Measurements from ENCODE around the gene RPL31.
A peak's percentile ranks its signal among the peaks of the same experiment; 100 is the strongest.

The RPL31 gene

DNA sequence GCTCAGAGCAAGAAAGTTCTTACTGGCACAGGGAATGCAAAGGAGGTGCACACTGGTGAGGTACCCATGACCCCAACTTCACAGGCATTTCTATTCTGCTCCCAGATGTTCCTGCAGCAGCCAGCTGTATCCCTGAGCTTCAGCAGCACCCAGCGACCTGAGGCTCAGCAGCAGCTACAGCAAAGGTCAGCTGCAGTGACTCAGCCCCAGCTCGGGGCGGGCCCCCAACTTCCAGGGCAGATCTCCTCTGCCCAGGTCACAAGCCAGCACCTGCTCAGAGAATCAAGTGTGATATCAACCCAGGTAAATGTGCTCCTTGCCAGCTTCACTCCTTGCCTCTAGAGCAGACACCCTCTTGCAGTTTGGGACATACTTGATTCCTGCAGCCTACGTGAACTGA lies 14.1 kb upstream of the RPL31 start:
- no peaks in the 10 kb centered on the region for H3K27me3 ChIP-seq (ENCODE audit: control insufficient read depth, insufficient read depth, low read length)
- no peak overlapping the region for H3K4me3 ChIP-seq (ENCODE audit: low read length)
- H3K9me3 ChIP-seq (replicated peaks; ENCODE audit: low read length): no peaks in the 10 kb centered on the region
- H3K4me2 ChIP-seq (ENCODE audit: low read length): no peak overlapping the region
- no peaks in the 10 kb centered on the region for H3K4me1 ChIP-seq (ENCODE audit: control insufficient read depth, insufficient read depth, low read length)
- no peak overlapping the region for H3K9ac ChIP-seq (ENCODE audit: low read depth, low read length)
- peaks cover 8% of the 10 kb centered on the region for H3K36me3 ChIP-seq (ENCODE audit: insufficient read depth, low read length)

DNA sequence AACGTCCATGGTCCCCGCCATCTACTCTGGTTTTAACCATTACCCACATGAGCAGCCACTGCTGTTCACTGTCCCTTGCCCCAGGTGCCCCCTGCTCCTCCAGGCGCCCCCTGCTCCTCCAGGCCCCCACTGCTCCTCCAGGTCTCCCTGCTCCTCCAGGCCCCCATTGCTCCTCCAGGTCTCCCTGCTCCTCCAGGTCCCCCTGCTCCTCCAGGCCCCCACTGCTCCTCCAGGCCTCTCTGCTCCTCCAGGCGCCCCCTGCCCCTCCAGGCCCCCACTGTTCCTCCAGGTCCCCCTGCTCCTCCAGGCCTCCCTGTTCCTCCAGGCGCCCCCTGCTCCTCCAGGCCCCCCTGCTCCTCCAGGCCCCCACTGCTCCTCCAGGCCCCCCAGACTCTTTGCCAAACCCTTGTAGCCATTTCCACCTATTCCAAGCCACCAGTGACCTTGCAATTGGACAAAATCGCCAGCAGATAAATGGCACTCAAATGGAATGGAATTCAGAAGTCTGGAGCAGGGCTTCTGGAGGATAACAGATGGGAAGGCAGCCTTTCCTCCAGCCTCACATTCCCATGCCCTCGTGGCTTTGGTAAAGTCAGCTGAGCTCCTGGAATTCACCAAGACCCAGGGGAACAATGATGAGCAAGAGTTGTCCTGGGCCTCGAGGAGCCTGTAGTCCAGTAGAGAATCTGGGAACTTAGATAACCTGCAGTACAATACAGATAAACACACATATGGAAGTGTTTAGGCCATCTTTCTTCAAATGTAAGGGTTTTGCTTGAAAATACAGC lies 13.3 kb upstream of the RPL31 start:
- peaks cover 10% of the 10 kb centered on the region for H3K36me3 ChIP-seq (ENCODE audit: insufficient read depth, low read length)
- no peak overlapping the region for H3K9ac ChIP-seq (ENCODE audit: low read depth, low read length)
- H3K9me3 ChIP-seq (replicated peaks; ENCODE audit: low read length): no peaks in the 10 kb centered on the region
- no peaks in the 10 kb centered on the region for H3K27me3 ChIP-seq (ENCODE audit: control insufficient read depth, insufficient read depth, low read length)
- no peaks in the 10 kb centered on the region for H3K4me1 ChIP-seq (ENCODE audit: control insufficient read depth, insufficient read depth, low read length)
- H3K4me3 ChIP-seq (ENCODE audit: low read length): no peak overlapping the region
- no peak overlapping the region for H3K4me2 ChIP-seq (ENCODE audit: low read length)

DNA sequence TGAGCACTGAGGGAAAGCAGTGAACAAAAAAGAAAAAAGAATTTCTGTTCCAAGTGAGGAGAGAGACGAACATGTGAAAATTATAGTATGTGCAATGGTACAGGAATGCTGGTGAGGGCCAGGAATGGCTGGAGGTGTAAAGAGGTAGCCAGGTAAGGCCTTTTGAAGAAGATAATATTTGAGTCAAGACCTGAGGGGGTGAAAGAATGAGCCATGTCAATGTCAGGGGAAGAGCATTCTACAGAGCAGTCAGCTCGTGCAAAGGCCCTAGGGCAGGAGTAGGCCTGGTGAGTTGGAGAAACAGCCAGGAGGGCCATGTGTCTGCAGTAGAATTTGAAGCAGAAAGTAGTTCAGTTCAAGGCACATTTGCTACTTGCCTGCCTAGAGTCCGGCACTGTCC lies 12.4 kb upstream of the RPL31 start:
- Histone ChIP-seq H3K4me3 (ENCODE audit: low read length) (no peak overlapping the region), H3K9me3 (replicated peaks; ENCODE audit: low read length) (no peaks in the 10 kb centered on the region)

DNA sequence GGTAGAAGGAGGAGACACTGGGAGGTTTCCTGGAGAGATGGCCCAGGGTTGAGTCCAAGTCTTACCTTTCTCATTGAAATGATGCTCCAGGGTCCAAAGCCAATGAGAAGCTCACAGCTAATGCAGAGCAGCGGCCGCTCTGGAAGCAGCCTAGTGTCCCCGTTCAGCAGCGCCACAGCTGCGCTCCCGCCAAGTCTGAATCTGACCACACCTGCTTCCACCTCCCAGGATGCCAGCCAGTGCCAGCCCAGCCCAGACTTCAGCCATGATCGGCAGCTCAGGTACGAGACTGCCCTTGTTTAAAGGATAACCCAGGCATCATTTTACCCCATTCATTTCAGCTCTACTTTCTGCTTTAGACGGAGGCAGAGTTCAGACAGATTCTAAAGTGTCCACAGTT lies 11.9 kb upstream of the RPL31 start:
- H3K9me3 ChIP-seq (replicated peaks; ENCODE audit: low read length): no peaks in the 10 kb centered on the region
- H3K4me1 ChIP-seq (ENCODE audit: control insufficient read depth, insufficient read depth, low read length): no peaks in the 10 kb centered on the region
- no peak overlapping the region for H3K4me3 ChIP-seq (ENCODE audit: low read length)
- no peak overlapping the region for H3K9ac ChIP-seq (ENCODE audit: low read depth, low read length)
- H3K36me3 ChIP-seq (ENCODE audit: insufficient read depth, low read length): peaks cover 13% of the 10 kb centered on the region
- no peaks in the 10 kb centered on the region for H3K27me3 ChIP-seq (ENCODE audit: control insufficient read depth, insufficient read depth, low read length)
- H3K4me2 ChIP-seq (ENCODE audit: low read length): no peak overlapping the region

More for the DNA sequence above, 12.4 kb upstream of the RPL31 start:
- H3K4me1 ChIP-seq (ENCODE audit: control insufficient read depth, insufficient read depth, low read length): no peaks in the 10 kb centered on the region
- H3K9ac ChIP-seq (ENCODE audit: low read depth, low read length): no peak overlapping the region
- H3K36me3 ChIP-seq (ENCODE audit: insufficient read depth, low read length): peaks cover 16% of the 10 kb centered on the region
- no peak overlapping the region for H3K4me2 ChIP-seq (ENCODE audit: low read length)
- H3K27me3 ChIP-seq (ENCODE audit: control insufficient read depth, insufficient read depth, low read length): no peaks in the 10 kb centered on the region

DNA sequence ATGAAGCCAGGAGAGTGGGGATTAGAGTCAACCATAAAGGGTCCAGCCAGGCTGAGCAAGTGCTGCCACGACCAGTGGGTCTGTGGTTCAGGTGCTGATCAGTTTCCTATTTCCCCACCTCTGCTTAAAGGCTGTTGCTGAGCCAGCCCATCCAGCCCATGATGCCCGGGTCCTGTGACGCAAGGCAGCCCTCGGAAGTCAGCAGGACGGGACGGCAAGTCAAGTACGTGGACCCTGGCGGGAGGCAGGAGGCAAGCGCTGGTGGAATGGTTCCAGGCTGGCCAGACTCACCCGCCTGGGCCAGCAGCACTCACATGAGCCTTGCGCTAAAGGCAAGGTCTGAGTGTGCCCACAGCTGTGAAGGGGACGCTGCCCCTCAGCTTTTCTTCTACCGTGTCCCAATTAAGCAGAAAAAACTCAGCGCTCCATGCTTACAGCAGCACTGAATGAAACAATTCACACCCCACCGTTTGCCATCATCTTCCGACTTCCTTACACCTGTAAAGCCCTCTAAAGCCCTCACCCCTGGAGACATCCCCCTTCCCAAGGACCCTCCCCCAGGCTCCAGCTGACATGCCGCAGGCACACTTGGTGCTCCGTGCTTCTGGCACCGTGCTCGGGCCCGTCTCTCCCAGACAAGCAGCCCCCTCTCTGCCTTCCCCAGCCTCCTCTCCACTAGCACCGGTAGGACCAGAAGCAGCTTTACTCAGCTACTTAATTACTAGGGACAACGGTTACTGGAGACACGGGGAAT lies 11.3 kb upstream of the RPL31 start:
- no peaks in the 10 kb centered on the region for H3K27me3 ChIP-seq (ENCODE audit: control insufficient read depth, insufficient read depth, low read length)
- no peak overlapping the region for H3K4me2 ChIP-seq (ENCODE audit: low read length)
- H3K9me3 ChIP-seq (replicated peaks; ENCODE audit: low read length): no peaks in the 10 kb centered on the region
- no peak overlapping the region for H3K4me3 ChIP-seq (ENCODE audit: low read length)
- peaks cover 16% of the 10 kb centered on the region for H3K36me3 ChIP-seq (ENCODE audit: insufficient read depth, low read length)
- no peaks in the 10 kb centered on the region for H3K4me1 ChIP-seq (ENCODE audit: control insufficient read depth, insufficient read depth, low read length)
- no peak overlapping the region for H3K9ac ChIP-seq (ENCODE audit: low read depth, low read length)

DNA sequence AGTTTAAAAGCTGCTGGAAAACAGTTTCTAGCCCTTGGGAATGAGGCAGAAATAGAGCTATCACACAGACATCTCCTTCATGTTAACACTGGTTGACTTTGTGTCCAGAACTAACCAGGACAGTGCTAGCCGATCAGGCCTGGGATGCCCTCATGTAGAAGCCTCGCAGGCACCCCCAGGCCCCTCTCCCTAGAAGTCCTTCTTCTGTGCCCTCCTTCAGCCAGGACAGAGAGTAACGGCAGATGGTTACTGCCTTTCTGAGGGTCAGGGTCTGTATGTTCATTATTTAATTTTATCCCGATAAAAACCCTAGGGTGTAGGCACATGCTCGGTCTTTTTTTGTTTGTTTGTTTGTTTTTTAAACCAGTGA lies 10.7 kb upstream of the RPL31 start:
- Histone ChIP-seq H3K9ac (ENCODE audit: low read depth, low read length) (no peak overlapping the region), H3K4me3 (ENCODE audit: low read length) (no peak overlapping the region), H3K9me3 (replicated peaks; ENCODE audit: low read length) (no peaks in the 10 kb centered on the region), H3K27me3 (ENCODE audit: control insufficient read depth, insufficient read depth, low read length) (no peaks in the 10 kb centered on the region), H3K4me2 (ENCODE audit: low read length) (no peak overlapping the region), H3K4me1 (ENCODE audit: control insufficient read depth, insufficient read depth, low read length) (no peaks in the 10 kb centered on the region), H3K36me3 (ENCODE audit: insufficient read depth, low read length) (peaks cover 16% of the 10 kb centered on the region)

DNA sequence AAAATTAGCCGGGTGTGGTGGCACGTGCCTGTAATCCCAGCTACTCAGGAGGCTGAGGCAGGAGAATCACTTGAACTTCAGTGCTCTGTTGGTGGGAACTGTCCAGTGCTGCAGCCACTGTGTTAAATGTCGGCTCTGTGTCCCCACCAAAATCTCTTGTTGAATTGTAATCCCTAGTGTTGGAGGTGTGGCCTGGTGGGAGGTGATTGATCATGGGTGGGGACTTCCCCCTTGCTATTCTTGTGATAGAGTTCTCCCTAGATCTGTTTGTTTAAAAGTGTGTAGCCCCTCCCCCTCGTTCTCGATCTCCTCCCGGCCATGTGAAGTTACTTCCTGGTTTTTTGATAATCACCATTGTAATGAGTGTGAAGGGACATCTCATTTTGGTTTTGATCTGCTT lies 9.8 kb upstream of the RPL31 start:
- H3K9me3 ChIP-seq (replicated peaks; ENCODE audit: low read length): no peaks in the 10 kb centered on the region
- peaks cover 16% of the 10 kb centered on the region for H3K36me3 ChIP-seq (ENCODE audit: insufficient read depth, low read length)
- H3K4me1 ChIP-seq (ENCODE audit: control insufficient read depth, insufficient read depth, low read length): no peaks in the 10 kb centered on the region
- no peak overlapping the region for H3K4me2 ChIP-seq (ENCODE audit: low read length)
- H3K27me3 ChIP-seq (ENCODE audit: control insufficient read depth, insufficient read depth, low read length): no peaks in the 10 kb centered on the region
- no peak overlapping the region for H3K9ac ChIP-seq (ENCODE audit: low read depth, low read length)
- no peak overlapping the region for H3K4me3 ChIP-seq (ENCODE audit: low read length)

DNA sequence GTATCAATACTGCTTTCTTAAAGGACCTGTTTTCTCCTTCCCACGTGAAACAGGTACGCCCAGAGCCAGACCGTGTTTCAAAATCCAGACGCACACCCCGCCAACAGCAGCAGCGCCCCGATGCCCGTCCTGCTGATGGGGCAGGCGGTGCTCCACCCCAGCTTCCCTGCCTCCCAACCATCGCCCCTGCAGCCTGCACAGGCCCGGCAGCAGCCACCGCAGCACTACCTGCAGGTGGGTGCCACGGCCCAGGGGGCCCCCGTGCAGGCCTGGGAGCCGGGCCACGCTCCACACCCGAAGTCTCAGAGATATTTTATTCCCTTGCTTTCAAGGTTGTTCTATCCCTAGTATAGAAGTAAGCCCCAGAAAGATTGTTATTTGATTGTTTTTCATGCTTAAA lies 8.8 kb upstream of the RPL31 start:
- H3K4me2 ChIP-seq (ENCODE audit: low read length): no peak overlapping the region
- no peaks in the 10 kb centered on the region for H3K9me3 ChIP-seq (replicated peaks; ENCODE audit: low read length)
- peaks cover under 1% of the 10 kb centered on the region for H3K4me1 ChIP-seq (ENCODE audit: control insufficient read depth, insufficient read depth, low read length)
- H3K9ac ChIP-seq (ENCODE audit: low read depth, low read length): no peak overlapping the region
- H3K4me3 ChIP-seq (ENCODE audit: low read length): no peak overlapping the region
- H3K27me3 ChIP-seq (ENCODE audit: control insufficient read depth, insufficient read depth, low read length): no peaks in the 10 kb centered on the region
- peaks cover 16% of the 10 kb centered on the region for H3K36me3 ChIP-seq (ENCODE audit: insufficient read depth, low read length)

DNA sequence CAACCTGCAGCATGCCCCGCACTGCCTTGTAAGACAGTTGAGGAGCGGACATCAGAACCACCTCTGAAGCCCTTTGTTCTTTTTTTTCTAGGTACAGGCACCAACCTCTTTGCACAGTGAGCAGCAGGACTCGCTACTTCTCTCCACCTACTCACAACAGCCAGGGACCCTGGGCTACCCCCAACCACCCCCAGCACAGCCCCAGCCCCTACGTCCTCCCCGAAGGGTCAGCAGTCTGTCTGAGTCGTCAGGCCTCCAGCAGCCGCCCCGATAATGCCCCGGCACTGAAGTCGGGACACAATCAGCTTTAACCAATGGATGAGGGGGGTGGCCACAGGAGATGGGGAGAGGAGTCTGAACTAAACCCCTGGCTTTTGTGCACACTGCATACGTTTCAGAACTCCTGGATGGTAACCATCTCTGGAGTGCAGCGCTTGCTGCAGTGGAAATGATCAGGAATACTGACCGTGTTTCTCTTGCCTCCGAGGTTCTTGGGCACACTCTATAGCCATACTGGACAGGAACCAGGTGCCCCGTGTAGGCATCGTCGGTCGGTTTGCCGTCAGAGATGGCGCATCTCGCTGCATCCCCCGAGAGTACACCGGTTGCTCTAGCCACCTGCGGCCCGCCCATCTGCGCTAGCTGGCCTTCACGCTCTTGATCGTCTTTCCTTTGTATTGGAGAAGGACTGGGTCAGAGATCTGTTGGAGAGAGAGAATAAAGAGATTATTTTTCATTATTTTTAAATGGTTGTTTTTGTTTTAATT lies 6.6 kb upstream of the RPL31 start:
- Histone ChIP-seq H3K9me3 (replicated peaks; ENCODE audit: low read length) (no peaks in the 10 kb centered on the region), H3K36me3 (ENCODE audit: insufficient read depth, low read length) (peaks cover 16% of the 10 kb centered on the region), H3K4me2 (ENCODE audit: low read length) (no peak overlapping the region), H3K9ac (ENCODE audit: low read depth, low read length) (no peak overlapping the region), H3K4me1 (ENCODE audit: control insufficient read depth, insufficient read depth, low read length) (peaks cover 3% of the 10 kb centered on the region), H3K27me3 (ENCODE audit: control insufficient read depth, insufficient read depth, low read length) (no peaks in the 10 kb centered on the region), H3K4me3 (ENCODE audit: low read length) (no peak overlapping the region)

DNA sequence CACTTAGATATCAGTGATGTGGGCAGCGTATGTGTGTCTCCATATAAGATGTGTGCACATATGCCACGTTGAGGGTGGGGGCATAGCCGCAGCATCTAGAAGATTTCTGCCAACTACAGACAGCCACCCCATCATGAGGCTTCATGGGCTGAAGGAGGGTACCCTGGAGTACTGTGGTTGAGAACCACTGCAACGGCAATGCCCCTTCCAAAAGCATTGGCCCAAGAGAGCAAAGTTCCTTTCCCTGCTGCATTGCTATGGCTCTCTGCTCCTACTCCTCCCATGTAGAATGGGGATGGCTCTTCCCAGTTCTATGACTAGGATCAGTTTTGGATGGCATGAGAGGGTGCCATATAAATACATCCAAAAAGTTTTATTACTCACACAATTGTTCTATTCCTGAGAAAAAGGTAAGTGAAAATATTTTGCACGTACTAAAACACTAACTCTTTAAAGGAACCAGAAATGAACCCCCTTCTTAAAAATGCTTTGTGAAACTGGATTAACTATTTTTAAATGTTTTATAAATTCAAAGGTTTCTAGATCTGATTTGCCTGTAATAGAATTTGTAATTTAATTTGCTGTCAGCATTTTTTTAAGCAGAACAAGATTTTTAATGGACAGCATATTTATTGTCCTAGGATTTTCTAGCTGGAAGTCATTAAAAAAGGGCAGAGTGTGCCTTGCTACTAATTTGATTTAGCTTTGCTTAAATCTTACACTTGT lies 4.4 kb upstream of the RPL31 start:
- Histone ChIP-seq H3K4me1 (ENCODE audit: control insufficient read depth, insufficient read depth, low read length) (peaks cover 10% of the 10 kb centered on the region), H3K9ac (ENCODE audit: low read depth, low read length) (no peak overlapping the region), H3K27me3 (ENCODE audit: control insufficient read depth, insufficient read depth, low read length) (no peaks in the 10 kb centered on the region), H3K4me3 (ENCODE audit: low read length) (no peak overlapping the region), H3K36me3 (ENCODE audit: insufficient read depth, low read length) (peaks cover 15% of the 10 kb centered on the region), H3K4me2 (ENCODE audit: low read length) (no peak overlapping the region), H3K9me3 (replicated peaks; ENCODE audit: low read length) (no peaks in the 10 kb centered on the region)

DNA sequence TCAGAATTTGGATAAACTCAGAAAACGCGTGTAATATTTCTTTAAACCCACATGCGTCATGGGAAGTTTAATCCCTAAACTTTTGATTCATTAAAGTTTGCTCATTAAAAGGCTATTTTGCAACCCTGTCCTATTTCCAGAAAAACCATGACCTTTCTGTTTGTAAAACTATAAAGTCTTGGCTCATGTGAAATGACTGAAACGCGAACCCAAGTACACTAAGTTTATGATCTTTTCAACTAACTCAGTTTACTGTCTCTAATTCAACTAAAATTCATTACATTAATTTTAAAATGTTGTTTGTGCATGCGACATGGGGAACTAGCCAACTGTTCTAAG lies 3.9 kb upstream of the RPL31 start:
- Histone ChIP-seq H3K4me2 (ENCODE audit: low read length) (peak overlapping the region; percentile 10), H3K9me3 (replicated peaks; ENCODE audit: low read length) (no peaks in the 10 kb centered on the region), H3K4me1 (ENCODE audit: control insufficient read depth, insufficient read depth, low read length) (peaks cover 10% of the 10 kb centered on the region), H3K36me3 (ENCODE audit: insufficient read depth, low read length) (peaks cover 21% of the 10 kb centered on the region), H3K27me3 (ENCODE audit: control insufficient read depth, insufficient read depth, low read length) (no peaks in the 10 kb centered on the region), H3K9ac (ENCODE audit: low read depth, low read length) (no peak overlapping the region), H3K4me3 (ENCODE audit: low read length) (no peak overlapping the region)

Data from skeletal muscle satellite cell (primary cell).